NOMO-1 treated with dmso at 0.1 percent for 144 hours (cell line): ENCODE data around the gene ARHGAP26.
"Not testable (repeated sequence)": the region's sequence is repeated elsewhere in the genome, so short reads cannot be mapped to it uniquely, and the experiment has no call there.

Source experiments
- DNase-seq: peaks from one replicate; lab custom pipeline; 2025; ENCODE audit not compliant: unreplicated experiment; lab: John Stamatoyannopoulos, UW

The ARHGAP26 gene

GRCh38 chr5:143074414-143074996 is 304.3 kb downstream of the ARHGAP26 start:
- no peak for DNase-seq

- DNase-seq, result no peak
Measured at GRCh38 chr5:143076377-143076776, 306.2 kb downstream of the ARHGAP26 start.

- no peak for DNase-seq
Measured at GRCh38 chr5:143077453-143078103, 307.4 kb downstream of the ARHGAP26 start.

- DNase-seq, result no peak
Measured at GRCh38 chr5:143078313-143078712, 308.1 kb downstream of the ARHGAP26 start.

- no peak for DNase-seq
Measured at GRCh38 chr5:143078971-143079370, 308.8 kb downstream of the ARHGAP26 start.

GRCh38 chr5:143080407-143080806 is 310.2 kb downstream of the ARHGAP26 start:
- DNase-seq, result no peak

GRCh38 chr5:143080982-143081381 is 310.8 kb downstream of the ARHGAP26 start:
- DNase-seq, result no peak

GRCh38 chr5:143083006-143083405 is 312.8 kb downstream of the ARHGAP26 start:
- no peak for DNase-seq

GRCh38 chr5:143084407-143084806 is 314.2 kb downstream of the ARHGAP26 start:
- DNase-seq, result no peak

GRCh38 chr5:143085319-143085917 is 315.2 kb downstream of the ARHGAP26 start:
- DNase-seq, result no peak

- DNase-seq, result no peak
Measured at GRCh38 chr5:143086546-143086907, 316.4 kb downstream of the ARHGAP26 start.

- DNase-seq, result no peak
Measured at GRCh38 chr5:143086908-143087637, 316.9 kb downstream of the ARHGAP26 start.

GRCh38 chr5:143088702-143089101 is 318.5 kb downstream of the ARHGAP26 start:
- not testable (repeated sequence) for DNase-seq

GRCh38 chr5:143090044-143090443 is 319.9 kb downstream of the ARHGAP26 start:
- not testable (repeated sequence) for DNase-seq

GRCh38 chr5:143092711-143093451 is 322.7 kb downstream of the ARHGAP26 start:
- not testable (repeated sequence) for DNase-seq

- no peak for DNase-seq
Measured at GRCh38 chr5:143093452-143094086, 323.4 kb downstream of the ARHGAP26 start.

GRCh38 chr5:143094087-143094521 is 323.9 kb downstream of the ARHGAP26 start:
- DNase-seq, result no peak

- not testable (repeated sequence) for DNase-seq
Measured at GRCh38 chr5:143094608-143095007, 324.4 kb downstream of the ARHGAP26 start.

GRCh38 chr5:143101121-143101520 is 330.9 kb downstream of the ARHGAP26 start:
- no peak for DNase-seq

GRCh38 chr5:143101725-143102386 is 331.7 kb downstream of the ARHGAP26 start:
- DNase-seq, result no peak
